Measurements from ENCODE around the gene RPS6KB1.
"Not testable (repeated sequence)": the region's sequence is repeated elsewhere in the genome, so short reads cannot be mapped to it uniquely, and the experiment has no call there.

Gene RPS6KB1

GRCh38 chr17:59892924-59893675 lies at the start of gene RPS6KB1, which contains the start of gene TUBD1:
Gene RPS6KB1 (plus strand): TSS chr17:59893121. CDS start chr17:59893185, 64 bp downstream.
Gene TUBD1 (minus strand): TSS chr17:59892943. CDS start chr17:59891002, 1,941 bp downstream.
- peak; percentile 99 for DNase-seq

- no peak for DNase-seq
Measured at GRCh38 chr17:59844884-59845594, 47.9 kb upstream of the RPS6KB1 start.

GRCh38 chr17:59845595-59846393 lies 47.1 kb upstream of the RPS6KB1 start:
- no peak for DNase-seq

- no peak for DNase-seq
Measured at GRCh38 chr17:59846394-59847165, 46.3 kb upstream of the RPS6KB1 start.

- no peak for DNase-seq
Measured at GRCh38 chr17:59848385-59848668, 44.6 kb upstream of the RPS6KB1 start.

- DNase-seq, result peak; percentile 48
Measured at GRCh38 chr17:59848778-59849177, 44.1 kb upstream of the RPS6KB1 start.

GRCh38 chr17:59850311-59850710 lies 42.6 kb upstream of the RPS6KB1 start:
- DNase-seq, result not testable (repeated sequence)

- DNase-seq, result no peak
Measured at GRCh38 chr17:59851439-59852375, 41.2 kb upstream of the RPS6KB1 start.

- not testable (repeated sequence) for DNase-seq
Measured at GRCh38 chr17:59852847-59853167, 40.1 kb upstream of the RPS6KB1 start.

- DNase-seq, result peak; percentile 53
Measured at GRCh38 chr17:59853168-59853918, 39.6 kb upstream of the RPS6KB1 start.

- DNase-seq, result not testable (repeated sequence)
Measured at GRCh38 chr17:59853919-59854729, 38.8 kb upstream of the RPS6KB1 start.

GRCh38 chr17:59856859-59857794 lies 35.8 kb upstream of the RPS6KB1 start:
- DNase-seq, result no peak

GRCh38 chr17:59858167-59858816 lies 34.6 kb upstream of the RPS6KB1 start:
- no peak for DNase-seq

GRCh38 chr17:59858932-59859331 lies 34.0 kb upstream of the RPS6KB1 start:
- DNase-seq, result no peak

GRCh38 chr17:59859444-59860025 lies 33.4 kb upstream of the RPS6KB1 start:
- DNase-seq, result no peak

GRCh38 chr17:59863616-59864015 lies 29.3 kb upstream of the RPS6KB1 start:
- no peak for DNase-seq

- no peak for DNase-seq
Measured at GRCh38 chr17:59869941-59870218, 23.0 kb upstream of the RPS6KB1 start.

- no peak for DNase-seq
Measured at GRCh38 chr17:59870482-59870881, 22.4 kb upstream of the RPS6KB1 start.
